Panc1 (cell line): ENCODE measurements around the gene BEND4. TPM values are rescaled to one million over a fixed set of nuclear protein-coding genes. Genes with fewer than 3 reads are reported as not detected.

Experiments used
- ATAC-seq: fragments of 200-7000 bp; cut with Tn5 transposase; 2 replicates; pipeline ENCODE4 v1.9.1; 2020; ENCODE audit warnings: mild to moderate bottlenecking, moderate library complexity
- BruUV-seq: library from RNA; stranded (reverse); fragments of 400-500 nt; replicated peaks from 2 replicates; lab custom pipeline; 2021; lab: Mats Ljungman, UMichigan
- CTCF ChIA-PET: fragments of 300-600 bp; sonication (Branson Sonifier 250); formaldehyde crosslinking; loops from one replicate; lab custom pipeline; 2022; ENCODE audit warnings: antibody characterized with exemption; lab: Charles Lee
- POLR2A ChIA-PET: fragments of 300-600 bp; sonication (Branson Sonifier 250); formaldehyde crosslinking; loops from one replicate; lab custom pipeline; 2022; ENCODE audit warnings: antibody characterized with exemption; lab: Charles Lee
- DNase-seq: peaks from one replicate; pipeline ENCODE4 v3.0.0-alpha.2; 2010; ENCODE audit warnings: low read depth, low spot score
- H3K27ac ChIP-seq: 2 replicates; pipeline ENCODE4 v1.5.1; 2011; ENCODE audit warnings: mild to moderate bottlenecking, low read length, inconsistent platforms
- H3K27me3 ChIP-seq: fragments of 200-500 bp; sonication (Bioruptor generic); 2 replicates; pipeline ENCODE4 v1.6.0; 2014; ENCODE audit warnings: low read length, inconsistent platforms; ENCODE audit not compliant: control insufficient read depth, insufficient read depth
- H3K36me3 ChIP-seq: fragments of 200-500 bp; sonication (Bioruptor generic); 2 replicates; pipeline ENCODE4 v1.5.1; 2014; ENCODE audit warnings: inconsistent platforms, mild to moderate bottlenecking, low read length, moderate library complexity; ENCODE audit not compliant: control insufficient read depth, insufficient read depth
- H3K4me1 ChIP-seq: 2 replicates; pipeline ENCODE4 v1.5.1; 2011; ENCODE audit warnings: inconsistent platforms, mild to moderate bottlenecking, low read length, moderate library complexity; ENCODE audit not compliant: control insufficient read depth, insufficient read depth
- H3K4me3 ChIP-seq, 2 experiments: 2 replicates each; pipeline ENCODE4 v1.5.1; 2011 to 2012; ENCODE audit warnings: low read depth in 2 of 2, low read length in 2 of 2, mild to moderate bottlenecking in 2 of 2, inconsistent platforms in 1 of 2, moderate library complexity in 1 of 2
- H3K9me3 ChIP-seq: fragments of 200-500 bp; sonication (Bioruptor generic); 2 replicates; pipeline ENCODE4 v1.5.1; 2014; ENCODE audit warnings: low read depth, mild to moderate bottlenecking, inconsistent platforms, low read length, moderate library complexity; ENCODE audit not compliant: control insufficient read depth, insufficient read depth
- CTCF ChIP-seq: fragments of 450-650 bp; IDR thresholded peaks from 2 replicates; pipeline ENCODE4 v1.5.1; 2017; ENCODE audit warnings: mild to moderate bottlenecking
- POLR2AphosphoS5 ChIP-seq: IDR thresholded peaks from 2 replicates; pipeline ENCODE4 v1.6.1; 2012; ENCODE audit warnings: mild to moderate bottlenecking, low read depth, low read length, moderate library complexity
- REST ChIP-seq, 2 experiments: IDR thresholded peaks; 2 replicates each; pipeline ENCODE4 v1.6.1; 2011 to 2012; ENCODE audit warnings: low read depth in 2 of 2, control low read depth in 1 of 2, low read length in 1 of 2, mild to moderate bottlenecking in 1 of 2, moderate library complexity in 1 of 2; ENCODE audit not compliant: insufficient read depth in 1 of 2
- SIN3A ChIP-seq: IDR thresholded peaks from 2 replicates; pipeline ENCODE4 v1.6.1; 2012; ENCODE audit warnings: low read depth, mild to moderate bottlenecking, low read length, moderate library complexity, borderline replicate concordance; ENCODE audit not compliant: insufficient read depth
- TCF7L2 ChIP-seq: IDR thresholded peaks from 2 replicates; pipeline ENCODE4 v1.6.1; 2011; ENCODE audit warnings: mild to moderate bottlenecking, low read depth, low read length, inconsistent platforms
- in situ Hi-C: cut with HindIII; loops from 2 replicates; pipeline ENCODE4 v1.10.0; 2016; ENCODE audit warnings: low sequenced_read_pairs, low pct_unique_long_range_greater_than_20kb
- intact Hi-C: fragments of 100-400 bp; cut with micrococcal nuclease; formaldehyde crosslinking; loops from one replicate; pipeline ENCODE4 v1.10.0; 2022; ENCODE audit not compliant: unreplicated experiment
- total RNA-seq: library from RNA; stranded (reverse); gene quantifications from one replicate; pipeline ENCODE4 v1.2.1, GENCODE V29; 2021; ENCODE audit not compliant: unreplicated experiment

Gene BEND4
- total RNA-seq, 1 experiment from 2014 or later = 0.03 TPM

GRCh38 chr4:42144028-42144427 lies 8.4 kb downstream of the BEND4 start:
- no peaks in the 10 kb centered on the region for H3K27me3 ChIP-seq
- intact Hi-C loops = no loop called here
- H3K4me3 ChIP-seq = no peak overlapping the region
- no peaks in the 10 kb centered on the region for H3K36me3 ChIP-seq
- ChIA-PET POLR2A (no interaction called here), CTCF (no interaction called here)
- H3K9me3 ChIP-seq = no peaks in the 10 kb centered on the region
- BruUV-seq = no TSS peak
- H3K4me1 ChIP-seq = no peaks in the 10 kb centered on the region
- TF ChIP-seq TCF7L2 (no peak), CTCF (no peak), REST (IDR thresholded peaks at IDR 0.05; ENCODE audit: insufficient read depth in 1 of 2, low read depth in 2 of 2, low read length in 1 of 2) (no peak), POLR2AphosphoS5 (no peak), SIN3A (no peak)
- ATAC-seq (no peak), DNase-seq (no peak)
- in situ Hi-C loops = no loop called here
- H3K27ac ChIP-seq = no peak overlapping the region

- no peaks in the 10 kb centered on the region for H3K27me3 ChIP-seq
- intact Hi-C loops (no loop called here), in situ Hi-C loops (no loop called here)
- TF ChIP-seq POLR2AphosphoS5 = no peak
- no peaks in the 10 kb centered on the region for H3K4me1 ChIP-seq
- H3K9me3 ChIP-seq = no peaks in the 10 kb centered on the region
- ChIA-PET CTCF (no interaction called here), POLR2A (no interaction called here)
- no peaks in the 10 kb centered on the region for H3K36me3 ChIP-seq
- DNase-seq = no peak
- ATAC-seq = no peak
- no peak overlapping the region for H3K4me3 ChIP-seq
- no peak overlapping the region for H3K27ac ChIP-seq
- no TSS peak for BruUV-seq
Observed at GRCh38 chr4:42142591-42142990, 9.9 kb downstream of the BEND4 start.

GRCh38 chr4:42136371-42136770 lies 16.1 kb downstream of the BEND4 start:
- H3K4me1 ChIP-seq = no peaks in the 10 kb centered on the region
- H3K4me3 ChIP-seq = no peak overlapping the region
- in situ Hi-C loops (no loop called here), intact Hi-C loops (no loop called here)
- DNase-seq (no peak), ATAC-seq (no peak)
- H3K36me3 ChIP-seq = no peaks in the 10 kb centered on the region
- BruUV-seq = no TSS peak
- TF ChIP-seq CTCF (no peak), TCF7L2 (no peak), POLR2AphosphoS5 (no peak), REST (IDR thresholded peaks at IDR 0.05; ENCODE audit: insufficient read depth in 1 of 2, low read depth in 2 of 2, low read length in 1 of 2) (no peak)
- H3K27me3 ChIP-seq = peaks cover 3% of the 10 kb centered on the region; the same call in 1 of the 2 replicates
- POLR2A ChIA-PET = no interaction called here
- CTCF ChIA-PET = no interaction called here
- H3K27ac ChIP-seq = no peak overlapping the region
- H3K9me3 ChIP-seq = no peaks in the 10 kb centered on the region
